ENCODE data around the gene ZNF670.
"Not testable (repeated sequence)": the region's sequence is repeated elsewhere in the genome, so short reads cannot be mapped to it uniquely, and the experiment has no call there.

Gene ZNF670

GRCh38 chr1:247037511-247038320 is 40.9 kb downstream of the ZNF670 start:
- no peak for DNase-seq

- not testable (repeated sequence) for DNase-seq
Measured at GRCh38 chr1:247032306-247032705, 46.3 kb downstream of the ZNF670 start.

Measured in CD4-positive, alpha-beta T cell treated with Interleukin-4 for 4 hours (primary cell).